ENCODE data around the gene TRAF2. TPM values are rescaled to one million over a fixed set of nuclear protein-coding genes. Genes with fewer than 3 reads are reported as not detected.

TRAF2 gene
- total and polyA plus RNA-seq, 2 donors (not counting 1 experiment from before 2014, with no cell fraction given): 25.5 to 54.5 TPM

- Histone ChIP-seq H3K4me2 (replicated peaks; ENCODE audit: low read depth, low read length, poor library complexity, severe bottlenecking) (no peak overlapping the region), H3K9ac (ENCODE audit: low read length) (no peak overlapping the region), H3K27ac (ENCODE audit: low read length in 2 of 2) (no peak overlapping the region), H3K36me3 (replicated peaks in 1 of 2; ENCODE audit: control extremely low read depth in 1 of 2, control insufficient read depth in 1 of 2, extremely low read depth in 1 of 2, insufficient read depth in 2 of 2, low read length in 1 of 2) (no peaks in the 10 kb centered on the region), H3K27me3 (replicated peaks in 1 of 4; ENCODE audit: control extremely low read depth in 1 of 4, control insufficient read depth in 3 of 4, insufficient read depth in 4 of 4, low read length in 3 of 4) (peaks cover 0 to 6% (median under 1%) of the 10 kb centered on the region in 4 experiments), H3K4me1 (ENCODE audit: control insufficient read depth in 2 of 2, insufficient read depth in 2 of 2, low read length in 2 of 2) (no peaks in the 10 kb centered on the region), H4K20me1 (ENCODE audit: control insufficient read depth, insufficient read depth, low read length, poor library complexity, severe bottlenecking) (no peaks in the 10 kb centered on the region), H3K4me3 (ENCODE audit: control extremely low read depth in 1 of 5, extremely low read depth in 1 of 5, insufficient read depth in 1 of 5, low read depth in 2 of 5, low read length in 4 of 5) (no peak overlapping the region), H2AFZ (ENCODE audit: insufficient read depth, low read depth, low read length, poor library complexity, severe bottlenecking) (no peak overlapping the region), H3K9me3 (ENCODE audit: control extremely low read depth in 1 of 3, control insufficient read depth in 2 of 3, insufficient read depth in 1 of 3, low read length in 2 of 3) (peaks cover 0 to 2% (median 0%) of the 10 kb centered on the region in 3 donors), H3K79me2 (ENCODE audit: control insufficient read depth, insufficient read depth, low read length) (no peaks in the 10 kb centered on the region)
- ATAC-seq (ENCODE audit: low read depth) (no peak), DNase-seq (no peak)
- TF ChIP-seq EZH2 (IDR thresholded peaks at IDR 0.05; ENCODE audit: borderline replicate concordance, insufficient read depth, low read depth, low read length, poor library complexity, severe bottlenecking) (no peak), CTCF (IDR thresholded peaks at IDR 0.05) (no peak)
- WGBS (ENCODE audit: insufficient coverage): 97% methylated on average over 7 of the region's 7 CpGs
- Mint-ChIP-seq H3K9me3 (ENCODE audit: insufficient read depth) (no peaks in the 10 kb centered on the region), H3K4me1 (no peaks in the 10 kb centered on the region), H3K27ac (no peak overlapping the region), H3K4me3 (no peak overlapping the region), H3K27me3 (no peaks in the 10 kb centered on the region)
- POLR2A ChIA-PET: no interaction called here
- intact Hi-C loops (cut with micrococcal nuclease): no loop called here
- CTCF ChIA-PET: no interaction called here
These were observed 72.2 kb downstream of the TRAF2 start for GRCh38 chr9:136958473-136958872.

DNA sequence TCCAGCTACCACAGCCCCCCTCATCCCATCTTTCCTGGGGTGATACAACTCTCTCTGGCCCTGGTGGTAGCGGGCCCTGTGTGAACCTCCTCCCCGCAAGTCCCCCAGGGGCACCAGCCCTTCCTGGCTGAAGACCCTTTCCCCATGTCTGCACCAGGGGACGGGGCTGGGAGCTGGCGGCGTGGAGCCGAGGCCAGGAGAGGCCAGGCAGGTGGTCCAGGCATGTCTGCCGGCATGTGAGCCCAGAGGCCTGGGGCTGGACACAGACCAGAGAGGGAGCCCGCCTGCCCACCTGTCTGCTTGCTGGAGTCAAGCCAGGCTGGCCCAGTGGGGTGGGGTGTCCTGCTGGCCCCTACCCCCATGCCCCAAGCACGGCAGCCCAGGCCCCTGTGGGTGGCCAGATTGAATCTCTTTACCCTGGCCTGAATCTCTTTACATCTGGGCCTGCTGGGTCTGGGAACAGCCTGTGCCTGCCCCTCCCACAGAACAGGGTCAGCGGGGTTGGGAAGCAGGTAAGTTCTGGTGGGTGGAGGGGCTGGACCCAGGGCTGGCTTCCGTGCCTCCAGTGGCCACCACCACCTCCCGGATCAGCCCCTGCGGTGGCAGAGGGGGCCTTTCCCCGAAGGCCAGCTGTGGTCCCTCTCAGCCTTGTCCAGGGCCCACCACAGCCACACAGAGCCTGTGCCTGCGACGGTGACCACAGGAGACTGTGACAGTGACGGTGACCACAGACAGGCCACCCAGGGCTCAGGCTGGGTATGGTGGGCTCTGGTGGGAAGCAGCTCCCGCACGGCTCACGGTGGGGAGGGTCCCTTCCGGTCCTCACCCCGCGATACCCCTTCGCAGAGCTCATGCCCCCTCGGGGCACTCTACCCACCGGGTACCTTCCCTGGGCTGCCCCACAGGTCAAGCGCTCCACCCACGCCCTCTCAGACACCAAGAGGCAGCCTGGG is 72.9 kb downstream of the TRAF2 start:
- intact Hi-C loops (cut with micrococcal nuclease): no loop called here
- H3K27me3 Mint-ChIP-seq: no peaks in the 10 kb centered on the region
- WGBS (ENCODE audit: insufficient coverage): 93% methylated on average over 25 of the region's 28 CpGs
- POLR2A ChIA-PET: no interaction called here
- no peak overlapping the region for H3K27ac ChIP-seq (ENCODE audit: low read length in 2 of 2)
- no peak overlapping the region for H3K4me3 ChIP-seq (ENCODE audit: control extremely low read depth in 1 of 5, extremely low read depth in 1 of 5, insufficient read depth in 1 of 5, low read depth in 2 of 5, low read length in 4 of 5)
- peaks cover 0 to 2% (median 0%) of the 10 kb centered on the region in 3 donors for H3K9me3 ChIP-seq (ENCODE audit: control extremely low read depth in 1 of 3, control insufficient read depth in 2 of 3, insufficient read depth in 1 of 3, low read length in 2 of 3)
- no peaks in the 10 kb centered on the region for H3K36me3 ChIP-seq (replicated peaks in 1 of 2; ENCODE audit: control extremely low read depth in 1 of 2, control insufficient read depth in 1 of 2, extremely low read depth in 1 of 2, insufficient read depth in 2 of 2, low read length in 1 of 2)
- TF ChIP-seq EZH2 (IDR thresholded peaks at IDR 0.05; ENCODE audit: borderline replicate concordance, insufficient read depth, low read depth, low read length, poor library complexity, severe bottlenecking) (no peak), CTCF (IDR thresholded peaks at IDR 0.05) (no peak)
- peaks cover 0 to 6% (median under 1%) of the 10 kb centered on the region in 4 experiments for H3K27me3 ChIP-seq (replicated peaks in 1 of 4; ENCODE audit: control extremely low read depth in 1 of 4, control insufficient read depth in 3 of 4, insufficient read depth in 4 of 4, low read length in 3 of 4)
- no peak for DNase-seq
- no peak overlapping the region for H3K4me2 ChIP-seq (replicated peaks; ENCODE audit: low read depth, low read length, poor library complexity, severe bottlenecking)
- H3K9ac ChIP-seq (ENCODE audit: low read length): no peak overlapping the region
- no peak overlapping the region for H2AFZ ChIP-seq (ENCODE audit: insufficient read depth, low read depth, low read length, poor library complexity, severe bottlenecking)
- no peaks in the 10 kb centered on the region for H3K9me3 Mint-ChIP-seq (ENCODE audit: insufficient read depth)
- no peak overlapping the region for H3K27ac Mint-ChIP-seq
- H3K4me1 ChIP-seq (ENCODE audit: control insufficient read depth in 2 of 2, insufficient read depth in 2 of 2, low read length in 2 of 2): no peaks in the 10 kb centered on the region
- CTCF ChIA-PET: no interaction called here
- H3K4me1 Mint-ChIP-seq: no peaks in the 10 kb centered on the region
- ATAC-seq (ENCODE audit: low read depth): no peak
- H4K20me1 ChIP-seq (ENCODE audit: control insufficient read depth, insufficient read depth, low read length, poor library complexity, severe bottlenecking): no peaks in the 10 kb centered on the region
- H3K4me3 Mint-ChIP-seq: no peak overlapping the region
- no peaks in the 10 kb centered on the region for H3K79me2 ChIP-seq (ENCODE audit: control insufficient read depth, insufficient read depth, low read length)
